Osteocyte (in vitro differentiated cells): ENCODE results near the gene FETUB. TPM values are rescaled to one million over a fixed set of nuclear protein-coding genes. Genes with fewer than 3 reads are reported as not detected.

Experiments used
- DNase-seq: peaks from one replicate; pipeline ENCODE4 v3.0.0; 2021; ENCODE audit warnings: mixed read lengths; ENCODE audit not compliant: unreplicated experiment; ENCODE audit errors: extremely low spot score
- H3K27ac Mint-ChIP-seq: one replicate; pipeline ENCODE4 v1.8.0; 2021; ENCODE audit warnings: mild to moderate bottlenecking, mixed read lengths; ENCODE audit not compliant: unreplicated experiment
- H3K27me3 Mint-ChIP-seq: one replicate; pipeline ENCODE4 v1.8.0; 2021; ENCODE audit warnings: mixed read lengths; ENCODE audit not compliant: unreplicated experiment
- H3K36me3 Mint-ChIP-seq: one replicate; pipeline ENCODE4 v1.8.0; 2021; ENCODE audit warnings: mixed read lengths; ENCODE audit not compliant: unreplicated experiment
- H3K4me1 Mint-ChIP-seq: one replicate; pipeline ENCODE4 v1.8.0; 2021; ENCODE audit warnings: mixed read lengths; ENCODE audit not compliant: unreplicated experiment
- H3K4me3 Mint-ChIP-seq: one replicate; pipeline ENCODE4 v1.8.0; 2021; ENCODE audit warnings: mild to moderate bottlenecking, moderate library complexity, mixed read lengths; ENCODE audit not compliant: unreplicated experiment
- H3K9me3 Mint-ChIP-seq: one replicate; pipeline ENCODE4 v1.8.0; 2021; ENCODE audit warnings: mixed read lengths; ENCODE audit not compliant: unreplicated experiment
- total RNA-seq: library from RNA; stranded (reverse); gene quantifications from 2 replicates; pipeline ENCODE4 v1.2.1, GENCODE V29; 2021
- TF ChIP-seq, protein P1 (sequence below): fragments of 200-600 bp; sonication (generic); IDR thresholded peaks from 2 replicates; pipeline ENCODE4 v1.5.0; 2021; ENCODE audit warnings: antibody characterized with exemption, mild to moderate bottlenecking, moderate library complexity

Gene FETUB
- total RNA-seq, 1 donor from 2014 or later: not detected

DNA sequence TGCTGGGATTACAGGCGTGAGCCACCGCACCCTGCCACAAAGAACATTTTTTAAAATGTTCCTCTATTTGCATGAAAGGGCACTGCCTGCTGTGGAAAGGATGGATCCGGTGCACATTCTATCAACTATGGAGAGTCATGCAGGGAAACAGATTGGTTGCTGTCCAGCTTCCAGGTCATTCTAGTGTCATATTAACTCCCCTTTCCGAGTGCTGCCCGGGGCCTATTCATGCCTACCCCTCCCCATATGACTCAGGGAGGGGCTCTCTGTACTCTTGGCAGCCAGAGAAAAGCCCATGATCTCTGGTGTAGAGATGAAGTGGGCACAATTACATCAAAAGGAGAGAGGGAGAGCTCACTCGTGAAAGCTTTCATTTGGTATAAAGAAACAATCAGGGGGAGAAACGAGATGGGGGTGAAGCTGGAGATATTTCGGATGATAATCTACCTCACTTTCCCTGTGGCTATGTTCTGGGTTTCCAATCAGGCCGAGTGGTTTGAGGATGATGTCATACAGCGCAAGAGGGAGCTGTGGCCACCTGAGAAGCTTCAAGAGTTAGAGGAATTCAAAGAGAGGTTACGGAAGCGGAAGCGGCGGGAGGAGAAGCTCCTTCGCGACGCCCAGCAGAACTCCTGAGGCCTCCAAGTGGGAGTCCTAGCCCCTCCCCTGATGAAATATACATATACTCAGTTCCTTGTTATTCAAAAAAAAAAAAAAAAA is 43.5 kb upstream of the FETUB start:
- H3K9me3 Mint-ChIP-seq: no peaks in the 10 kb centered on the region
- H3K4me1 Mint-ChIP-seq: no peaks in the 10 kb centered on the region
- H3K36me3 Mint-ChIP-seq: no peaks in the 10 kb centered on the region
- TF ChIP-seq, protein P1, sequence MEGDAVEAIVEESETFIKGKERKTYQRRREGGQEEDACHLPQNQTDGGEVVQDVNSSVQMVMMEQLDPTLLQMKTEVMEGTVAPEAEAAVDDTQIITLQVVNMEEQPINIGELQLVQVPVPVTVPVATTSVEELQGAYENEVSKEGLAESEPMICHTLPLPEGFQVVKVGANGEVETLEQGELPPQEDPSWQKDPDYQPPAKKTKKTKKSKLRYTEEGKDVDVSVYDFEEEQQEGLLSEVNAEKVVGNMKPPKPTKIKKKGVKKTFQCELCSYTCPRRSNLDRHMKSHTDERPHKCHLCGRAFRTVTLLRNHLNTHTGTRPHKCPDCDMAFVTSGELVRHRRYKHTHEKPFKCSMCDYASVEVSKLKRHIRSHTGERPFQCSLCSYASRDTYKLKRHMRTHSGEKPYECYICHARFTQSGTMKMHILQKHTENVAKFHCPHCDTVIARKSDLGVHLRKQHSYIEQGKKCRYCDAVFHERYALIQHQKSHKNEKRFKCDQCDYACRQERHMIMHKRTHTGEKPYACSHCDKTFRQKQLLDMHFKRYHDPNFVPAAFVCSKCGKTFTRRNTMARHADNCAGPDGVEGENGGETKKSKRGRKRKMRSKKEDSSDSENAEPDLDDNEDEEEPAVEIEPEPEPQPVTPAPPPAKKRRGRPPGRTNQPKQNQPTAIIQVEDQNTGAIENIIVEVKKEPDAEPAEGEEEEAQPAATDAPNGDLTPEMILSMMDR: no peak
- DNase-seq: no peak
- H3K27me3 Mint-ChIP-seq: peaks cover 2% of the 10 kb centered on the region
- no peak overlapping the region for H3K4me3 Mint-ChIP-seq
- no peak overlapping the region for H3K27ac Mint-ChIP-seq

DNA sequence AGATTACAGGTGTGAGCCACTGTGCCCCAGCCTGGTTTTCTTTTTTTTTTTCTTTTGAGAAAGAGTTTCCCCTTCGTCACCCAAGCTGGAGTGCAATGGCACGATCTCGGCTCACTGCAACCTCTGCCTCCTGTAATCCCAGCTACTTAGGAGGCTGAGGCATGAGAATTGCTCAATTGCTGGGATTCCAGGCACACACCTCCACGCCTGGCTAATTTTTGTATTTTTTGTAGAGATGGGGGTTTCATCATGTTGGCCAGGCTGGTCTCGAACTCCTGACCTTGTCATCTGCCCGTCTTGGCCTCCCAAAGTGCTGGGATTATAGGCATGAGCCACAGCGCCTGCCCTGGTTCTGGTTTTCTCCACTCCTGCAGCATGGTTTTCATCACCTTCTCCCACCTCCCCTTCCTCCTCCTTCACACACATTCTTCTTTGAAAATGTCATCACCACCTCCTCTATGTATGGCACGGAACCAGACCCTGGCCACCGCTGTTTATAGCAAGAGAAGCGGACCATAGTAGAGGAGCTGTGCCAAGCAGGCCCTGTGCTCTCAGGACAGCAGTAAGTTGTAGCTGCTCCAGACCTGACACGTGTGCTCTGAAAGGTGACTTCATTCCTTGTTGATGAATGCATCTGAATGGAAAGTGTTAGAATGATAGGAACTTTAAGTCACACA is 42.0 kb upstream of the FETUB start:
- TF ChIP-seq, protein P1: no peak
- peaks cover 5% of the 10 kb centered on the region for H3K27me3 Mint-ChIP-seq
- H3K36me3 Mint-ChIP-seq: no peaks in the 10 kb centered on the region
- H3K4me3 Mint-ChIP-seq: no peak overlapping the region
- no peak for DNase-seq
- no peaks in the 10 kb centered on the region for H3K4me1 Mint-ChIP-seq
- no peak overlapping the region for H3K27ac Mint-ChIP-seq
- no peaks in the 10 kb centered on the region for H3K9me3 Mint-ChIP-seq

DNA sequence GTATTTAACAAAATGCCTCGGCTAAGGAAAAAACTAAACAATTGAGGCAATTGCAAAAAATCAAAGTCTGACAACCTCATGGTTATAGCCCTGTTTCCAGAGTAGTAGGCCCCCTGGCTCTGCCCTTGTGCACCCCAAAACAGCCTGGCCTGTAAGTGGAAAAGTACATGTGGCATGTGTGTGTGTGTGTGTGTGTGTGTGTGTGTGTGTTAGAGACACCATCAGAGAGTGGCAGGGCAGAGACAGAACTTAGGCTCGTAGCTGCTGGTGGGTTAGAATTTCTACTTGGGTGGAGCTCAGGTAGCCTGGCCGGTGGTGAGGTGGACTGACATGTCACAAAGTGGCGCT is 41.4 kb upstream of the FETUB start:
- TF ChIP-seq, protein P1: no peak
- no peak for DNase-seq
- Mint-ChIP-seq H3K36me3 (no peaks in the 10 kb centered on the region), H3K4me1 (no peaks in the 10 kb centered on the region), H3K4me3 (no peak overlapping the region), H3K27ac (no peak overlapping the region), H3K27me3 (peaks cover 5% of the 10 kb centered on the region), H3K9me3 (no peaks in the 10 kb centered on the region)

DNA sequence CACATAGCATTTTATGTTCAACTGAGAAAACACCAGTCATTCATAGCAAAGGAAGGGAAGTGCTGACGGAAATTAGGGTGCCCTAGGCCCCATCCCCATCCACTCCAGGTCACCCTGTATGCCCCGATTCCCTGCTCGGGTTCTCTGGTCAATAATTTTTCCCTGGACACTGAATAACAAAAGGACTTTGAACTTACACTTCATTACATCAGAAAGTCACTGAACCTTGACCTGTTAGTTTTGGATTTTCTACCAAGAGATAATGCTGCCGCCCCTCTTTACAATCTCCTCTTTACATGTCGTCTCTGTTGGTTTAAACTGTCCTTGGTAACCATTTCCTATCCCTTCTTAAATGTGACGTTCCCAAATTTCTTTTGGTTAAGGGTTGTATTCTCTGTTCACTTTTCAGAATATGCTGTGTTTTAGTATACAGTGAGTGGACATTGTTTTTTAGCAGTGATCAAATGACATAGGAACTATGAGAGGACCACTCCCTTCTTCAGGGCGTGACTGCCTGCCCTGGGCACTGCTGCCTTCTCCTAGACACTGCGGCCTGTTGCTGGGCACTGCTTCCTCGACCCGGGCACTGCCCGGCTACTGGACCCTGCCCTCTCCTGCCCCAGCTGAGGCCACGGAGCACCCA is 40.9 kb upstream of the FETUB start:
- H3K36me3 Mint-ChIP-seq: no peaks in the 10 kb centered on the region
- peaks cover 5% of the 10 kb centered on the region for H3K27me3 Mint-ChIP-seq
- TF ChIP-seq, protein P1: no peak
- H3K4me1 Mint-ChIP-seq: no peaks in the 10 kb centered on the region
- DNase-seq: no peak
- H3K27ac Mint-ChIP-seq: no peak overlapping the region
- no peak overlapping the region for H3K4me3 Mint-ChIP-seq
- no peaks in the 10 kb centered on the region for H3K9me3 Mint-ChIP-seq

DNA sequence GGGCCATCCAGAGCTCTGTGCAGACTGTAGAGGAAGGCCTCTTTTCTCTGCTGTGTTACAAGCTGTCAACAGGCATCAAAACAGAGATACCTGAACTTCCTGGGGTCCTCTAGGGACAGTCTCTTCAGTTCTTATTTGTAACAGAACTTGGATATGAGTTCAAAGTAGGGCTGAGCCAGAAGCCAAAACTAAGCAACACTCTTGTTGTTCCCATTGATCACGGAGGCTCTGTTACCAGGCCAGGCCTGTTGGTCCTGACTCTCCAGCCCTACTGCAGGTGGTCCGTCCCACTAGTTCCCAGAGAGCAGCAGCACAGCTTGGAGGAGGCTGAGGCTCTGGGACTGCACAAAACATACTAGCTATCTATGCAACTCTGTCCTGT is 40.4 kb upstream of the FETUB start:
- Mint-ChIP-seq H3K4me3 (no peak overlapping the region), H3K4me1 (no peaks in the 10 kb centered on the region)

More for the DNA sequence above, 40.4 kb upstream of the FETUB start:
- DNase-seq: no peak
- Mint-ChIP-seq H3K9me3 (no peaks in the 10 kb centered on the region), H3K27ac (no peak overlapping the region), H3K36me3 (no peaks in the 10 kb centered on the region), H3K27me3 (peaks cover 7% of the 10 kb centered on the region)
- TF ChIP-seq, protein P1: no peak
